22Rv1 (cell line): ENCODE measurements around the gene CYP1A1.
A peak's percentile ranks its signal among the peaks of the same experiment; 100 is the strongest.

Experiments used
- H3K27ac ChIP-seq: fragments of 450-650 bp; 2 replicates; pipeline ENCODE4 v1.5.1; 2017
- CTCF ChIP-seq: fragments of 450-650 bp; IDR thresholded peaks from 2 replicates; pipeline ENCODE4 v1.5.1; 2017; ENCODE audit warnings: mild to moderate bottlenecking
- ZFX ChIP-seq: fragments of 450-650 bp; IDR thresholded peaks from 2 replicates; pipeline ENCODE4 v1.6.1; 2017; ENCODE audit warnings: antibody characterized with exemption, borderline replicate concordance

CYP1A1 gene

GRCh38 chr15:74695597-74696397 lies 29.5 kb downstream of the CYP1A1 start, which contains the start of gene EDC3:
Gene EDC3 (minus strand): TSS chr15:74696024. CDS start chr15:74675124, 20,900 bp downstream.
- peak within 1 kb of the TSS; percentile 54 for H3K27ac ChIP-seq
- TF ChIP-seq ZFX (no peak), CTCF (no peak)

- H3K27ac ChIP-seq, result no peak overlapping the region
- TF ChIP-seq CTCF (no peak), ZFX (no peak)
Measured at GRCh38 chr15:74692327-74692726, 33.0 kb downstream of the CYP1A1 start.

DNA sequence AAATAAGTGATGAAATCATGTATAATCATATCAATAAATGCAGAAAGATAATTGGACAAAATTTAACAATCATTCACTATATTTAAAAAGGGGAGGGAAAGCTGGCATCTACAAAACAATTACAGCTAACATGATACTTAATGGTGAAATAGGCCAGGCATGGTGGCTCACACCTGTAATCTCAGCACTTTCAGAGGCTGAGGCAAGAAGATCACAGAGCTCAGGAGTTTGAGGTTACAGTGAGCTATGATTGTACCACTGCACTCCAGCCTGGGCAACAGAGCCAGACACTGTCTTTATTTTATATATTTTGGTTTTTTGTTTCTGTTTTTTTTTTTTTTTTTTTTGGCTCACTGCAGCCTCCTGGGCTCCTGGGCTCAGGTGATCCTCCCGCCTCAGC lies 41.6 kb downstream of the CYP1A1 start:
- no peak for TF ChIP-seq ZFX
- no peak for TF ChIP-seq CTCF
- H3K27ac ChIP-seq, result no peak overlapping the region

- TF ChIP-seq CTCF (no peak), ZFX (no peak)
- H3K27ac ChIP-seq, result no peak overlapping the region
Measured at GRCh38 chr15:74682954-74683353, 42.4 kb downstream of the CYP1A1 start.

GRCh38 chr15:74680456-74680855 lies 44.9 kb downstream of the CYP1A1 start:
- no peak overlapping the region for H3K27ac ChIP-seq
- TF ChIP-seq ZFX, result no peak

- H3K27ac ChIP-seq, result no peak overlapping the region
- TF ChIP-seq CTCF (no peak), ZFX (no peak)
Measured at GRCh38 chr15:74676801-74677200, 48.5 kb downstream of the CYP1A1 start.

GRCh38 chr15:74674161-74674560 lies 51.2 kb downstream of the CYP1A1 start:
- TF ChIP-seq CTCF (no peak), ZFX (no peak)

GRCh38 chr15:74669627-74670026 lies 55.7 kb downstream of the CYP1A1 start:
- no peak overlapping the region for H3K27ac ChIP-seq
- no peak for TF ChIP-seq ZFX
- no peak for TF ChIP-seq CTCF

More at GRCh38 chr15:74674161-74674560, 51.2 kb downstream of the CYP1A1 start:
- no peak overlapping the region for H3K27ac ChIP-seq
